B cell (primary cell): ENCODE measurements around the gene FIGNL2. TPM values are rescaled to one million over a fixed set of nuclear protein-coding genes. Genes with fewer than 3 reads are reported as not detected.

ENCODE experiments used
- ATAC-seq: fragments of 200-7000 bp; cut with Tn5 transposase; one replicate; pipeline ENCODE4 v1.10.0; 2021; ENCODE audit warnings: low read depth, mild to moderate bottlenecking, moderate number of reproducible peaks, moderate library complexity
- CTCF ChIA-PET: fragments of 350-600 bp; sonication (Branson Sonifier 250); formaldehyde crosslinking; loops from one replicate; lab custom pipeline; 2021; ENCODE audit warnings: antibody characterized with exemption, inconsistent platforms; lab: Charles Lee
- POLR2A ChIA-PET: fragments of 350-600 bp; sonication (Branson Sonifier 250); formaldehyde crosslinking; loops from one replicate; lab custom pipeline; 2021; ENCODE audit warnings: antibody characterized with exemption; lab: Charles Lee
- DNase-seq: peaks from one replicate; pipeline ENCODE4 v3.0.0; 2013
- H2AFZ ChIP-seq: 2 replicates; pipeline ENCODE4 v1.6.1; 2012; ENCODE audit warnings: mild to moderate bottlenecking, low read depth, low read length; ENCODE audit not compliant: insufficient read depth, poor library complexity, severe bottlenecking
- H3K27ac ChIP-seq, 2 donors: 1 replicate in 1 of 2; 2 replicates in 1 of 2; pipeline ENCODE4 v1.5.1; 2012 to 2013; ENCODE audit warnings: low read length in 2 of 2, mild to moderate bottlenecking in 2 of 2, moderate library complexity in 1 of 2
- H3K27me3 ChIP-seq, 4 experiments: fragments of 200-600 bp in 1 of 4; sonication (generic) in 1 of 4; replicated peaks in 1 of 4; 1 replicate in 2 of 4; 2 replicates in 2 of 4; pipeline versions ENCODE4 v1.6.1 to v1.7.0; 2013 to 2016; ENCODE audit warnings: low read length in 3 of 4, mild to moderate bottlenecking in 2 of 4, mixed read lengths in 1 of 4, moderate library complexity in 1 of 4; ENCODE audit not compliant: insufficient read depth in 4 of 4, control insufficient read depth in 3 of 4; ENCODE audit errors: control extremely low read depth in 1 of 4
- H3K36me3 ChIP-seq, 2 experiments: replicated peaks in 1 of 2; 1 replicate in 1 of 2; 2 replicates in 1 of 2; pipeline versions ENCODE4 v1.6.1 to v1.7.1; 2013; ENCODE audit warnings: low read length in 1 of 2; ENCODE audit not compliant: insufficient read depth in 2 of 2, control insufficient read depth in 1 of 2; ENCODE audit errors: control extremely low read depth in 1 of 2, extremely low read depth in 1 of 2
- H3K4me1 ChIP-seq, 2 donors: fragments of 200-600 bp in 1 of 2; sonication (generic) in 1 of 2; 1 replicate in 1 of 2; 2 replicates in 1 of 2; pipeline versions ENCODE4 v1.5.1 to v1.6.1; 2013 to 2017; ENCODE audit warnings: low read length in 2 of 2; ENCODE audit not compliant: control insufficient read depth in 2 of 2, insufficient read depth in 2 of 2
- H3K4me2 ChIP-seq: replicated peaks from 2 replicates; pipeline ENCODE3; 2012; ENCODE audit warnings: mild to moderate bottlenecking, low read depth, low read length; ENCODE audit not compliant: poor library complexity, severe bottlenecking
- H3K4me3 ChIP-seq, 5 experiments: fragments of 200-600 bp in 1 of 5; sonication (generic) in 1 of 5; 1 replicate in 3 of 5; 2 replicates in 2 of 5; pipeline versions ENCODE4 v1.5.1 to v1.7.0; 2011 to 2016; ENCODE audit warnings: low read length in 4 of 5, mild to moderate bottlenecking in 4 of 5, low read depth in 2 of 5, control low read depth in 1 of 5, moderate library complexity in 1 of 5; ENCODE audit not compliant: insufficient read depth in 1 of 5; ENCODE audit errors: control extremely low read depth in 1 of 5, extremely low read depth in 1 of 5
- H3K79me2 ChIP-seq: fragments of 200-600 bp; sonication (generic); one replicate; pipeline ENCODE4 v1.6.0; 2016; ENCODE audit warnings: low read length; ENCODE audit not compliant: control insufficient read depth, insufficient read depth
- H3K9ac ChIP-seq: fragments of 200-600 bp; sonication (generic); 2 replicates; pipeline ENCODE4 v1.6.1; 2017; ENCODE audit warnings: mild to moderate bottlenecking, low read length, moderate library complexity
- H3K9me3 ChIP-seq, 3 donors: one replicate each; pipeline versions ENCODE4 v1.6.1 to v1.7.1; 2013; ENCODE audit warnings: low read length in 2 of 3; ENCODE audit not compliant: control insufficient read depth in 2 of 3, insufficient read depth in 1 of 3; ENCODE audit errors: control extremely low read depth in 1 of 3
- H4K20me1 ChIP-seq: 2 replicates; pipeline ENCODE4 v1.6.0; 2012; ENCODE audit warnings: mild to moderate bottlenecking, low read length; ENCODE audit not compliant: insufficient read depth, control insufficient read depth, poor library complexity, severe bottlenecking
- H3K27ac Mint-ChIP-seq: one replicate; pipeline ENCODE4 v1.8.0; 2021; ENCODE audit warnings: mixed read lengths
- H3K27me3 Mint-ChIP-seq: one replicate; pipeline ENCODE4 v1.8.0; 2021; ENCODE audit warnings: mixed read lengths
- H3K4me1 Mint-ChIP-seq: one replicate; pipeline ENCODE4 v1.8.0; 2021; ENCODE audit warnings: mixed read lengths
- H3K4me3 Mint-ChIP-seq: one replicate; pipeline ENCODE4 v1.8.0; 2021; ENCODE audit warnings: mixed read lengths
- H3K9me3 Mint-ChIP-seq: one replicate; pipeline ENCODE4 v1.8.0; 2022; ENCODE audit warnings: mixed read lengths; ENCODE audit not compliant: insufficient read depth
- CTCF ChIP-seq: fragments of 200-600 bp; IDR thresholded peaks from one replicate; pipeline ENCODE4 v1.8.0; 2022; ENCODE audit warnings: antibody characterized with exemption, mild to moderate bottlenecking
- EZH2 ChIP-seq: IDR thresholded peaks from 2 replicates; pipeline ENCODE4 v1.6.1; 2012; ENCODE audit warnings: borderline replicate concordance, low read depth, mild to moderate bottlenecking, moderate library complexity, low read length; ENCODE audit not compliant: insufficient read depth, poor library complexity, severe bottlenecking
- WGBS: methylation state at CpG from one replicate; pipeline ENCODE4 v1.1.5; 2013; ENCODE audit warnings: missing lambda C conversion rate; ENCODE audit not compliant: insufficient coverage; 5-methylcytosine and 5-hydroxymethylcytosine counted together
- intact Hi-C: fragments of 100-400 bp; cut with micrococcal nuclease; formaldehyde crosslinking; loops from one replicate; pipeline ENCODE4 v1.10.0; 2022
- polyA plus RNA-seq: library from polyadenylated mRNA; depleted of rRNA; stranded (reverse); fragments of >200 nt; gene quantifications from 2 replicates; pipeline ENCODE4 v1.2.3, GENCODE V29; 2012
- total RNA-seq, 2 donors: library from RNA; stranded (reverse); fragments of 120-200 nt in 1 of 2; gene quantifications; 1 replicate in 1 of 2; 2 replicates in 1 of 2; pipeline versions ENCODE4 v1.2.3 to v1.2.4, GENCODE V29; 2013 to 2022

FIGNL2 gene
- total and polyA plus RNA-seq, 2 donors (not counting 1 experiment from before 2014, with no cell fraction given), result 0.16 to 0.79 TPM

GRCh38 chr12:51829641-51830040 lies 18.9 kb downstream of the FIGNL2 start:
- no peaks in the 10 kb centered on the region for H3K9me3 Mint-ChIP-seq
- Histone ChIP-seq H3K4me1 (peaks cover 16 to 19% of the 10 kb centered on the region in 2 donors), H3K9me3 (peaks cover 0 to 10% (median 0%) of the 10 kb centered on the region in 3 donors), H3K9ac (no peak overlapping the region), H3K4me3 (no peak overlapping the region), H2AFZ (no peak overlapping the region), H3K4me2 (no peak overlapping the region), H3K79me2 (no peaks in the 10 kb centered on the region), H3K36me3 (no peaks in the 10 kb centered on the region), H4K20me1 (no peaks in the 10 kb centered on the region), H3K27ac (no peak overlapping the region), H3K27me3 (peaks cover 0 to 53% (median 14%) of the 10 kb centered on the region in 4 experiments)
- peaks cover 55% of the 10 kb centered on the region for H3K27me3 Mint-ChIP-seq
- peaks cover 24% of the 10 kb centered on the region for H3K4me1 Mint-ChIP-seq
- H3K4me3 Mint-ChIP-seq, result no peak overlapping the region
- 91% methylated on average over 1 of the region's 1 CpG for whole genome bisulfite sequencing
- intact Hi-C loops, result no loop called here
- no peak for ATAC-seq
- DNase-seq, result no peak
- CTCF ChIA-PET, result interaction anchor here (1.5 kb wide), 1 partner anchor 9 kb away, joined by 3 read pairs; no protein-coding TSS in a partner anchor
- POLR2A ChIA-PET, result interaction anchor here (0.7 kb wide), 1 partner anchor 152 kb away, joined by 8 read pairs; no protein-coding TSS in a partner anchor
- no peak for TF ChIP-seq CTCF
- no peak overlapping the region for H3K27ac Mint-ChIP-seq

- no peak overlapping the region for H3K4me2 ChIP-seq
- ChIA-PET POLR2A (interaction anchor here (0.7 kb wide), 1 partner anchor 152 kb away, joined by 8 read pairs; no protein-coding TSS in a partner anchor), CTCF (interaction anchor here (1.0 to 1.5 kb wide), 2 partner anchors 8 to 12 kb away, joined by 3 to 6 read pairs; no protein-coding TSS in a partner anchor)
- ATAC-seq (no peak), DNase-seq (no peak)
- peaks cover 24% of the 10 kb centered on the region for H3K4me1 Mint-ChIP-seq
- no peaks in the 10 kb centered on the region for H4K20me1 ChIP-seq
- WGBS, result 100% methylated on average over 2 of the region's 5 CpGs
- H3K9me3 ChIP-seq, result peaks cover 0 to 7% (median 0%) of the 10 kb centered on the region in 3 donors
- H3K27ac Mint-ChIP-seq, result no peak overlapping the region
- intact Hi-C loops, result no loop called here
- H3K9me3 Mint-ChIP-seq, result no peaks in the 10 kb centered on the region
- no peak overlapping the region for H3K4me3 Mint-ChIP-seq
- TF ChIP-seq EZH2 (no peak), CTCF (no peak)
- H2AFZ ChIP-seq, result no peak overlapping the region
- no peak overlapping the region for H3K4me3 ChIP-seq
- no peaks in the 10 kb centered on the region for H3K79me2 ChIP-seq
- peaks cover 0 to 47% (median 14%) of the 10 kb centered on the region in 4 experiments for H3K27me3 ChIP-seq
- H3K27me3 Mint-ChIP-seq, result peaks cover 51% of the 10 kb centered on the region
- no peak overlapping the region for H3K9ac ChIP-seq
- no peak overlapping the region for H3K27ac ChIP-seq
- no peaks in the 10 kb centered on the region for H3K36me3 ChIP-seq
- peaks cover 16 to 19% of the 10 kb centered on the region in 2 donors for H3K4me1 ChIP-seq
Observed at GRCh38 chr12:51829011-51829481, 19.5 kb downstream of the FIGNL2 start.
